Measurements from ENCODE around the gene ZMYND12.

The ZMYND12 gene

GRCh38 chr1:42392255-42392654, 63.6 kb downstream of the ZMYND12 start:
- DNase-seq (ENCODE audit: low read depth in 2 of 2): no peak

- DNase-seq (ENCODE audit: low read depth in 2 of 2): no peak
Measured at GRCh38 chr1:42386051-42386450, 69.8 kb downstream of the ZMYND12 start.

DNA sequence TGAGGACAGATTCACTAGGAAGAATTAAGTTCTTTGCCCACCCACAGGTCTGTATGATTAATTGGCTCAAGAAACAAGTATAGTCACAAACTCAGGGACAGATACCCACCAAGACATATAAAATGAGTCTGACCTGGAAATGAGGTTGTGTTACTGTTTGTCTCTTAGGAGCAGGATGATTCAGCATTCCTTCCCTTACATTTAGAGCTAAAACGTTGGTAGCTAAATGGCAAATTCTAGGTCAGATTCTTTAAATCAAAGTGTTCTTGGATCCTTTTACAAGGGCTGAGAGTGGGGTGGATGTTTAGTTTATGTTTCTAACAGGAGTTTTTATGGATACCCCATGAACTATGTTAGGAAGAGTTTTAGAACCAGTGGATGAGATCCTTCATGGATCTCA, 70.5 kb downstream of the ZMYND12 start:
- no peak for DNase-seq (ENCODE audit: low read depth in 2 of 2)

DNA sequence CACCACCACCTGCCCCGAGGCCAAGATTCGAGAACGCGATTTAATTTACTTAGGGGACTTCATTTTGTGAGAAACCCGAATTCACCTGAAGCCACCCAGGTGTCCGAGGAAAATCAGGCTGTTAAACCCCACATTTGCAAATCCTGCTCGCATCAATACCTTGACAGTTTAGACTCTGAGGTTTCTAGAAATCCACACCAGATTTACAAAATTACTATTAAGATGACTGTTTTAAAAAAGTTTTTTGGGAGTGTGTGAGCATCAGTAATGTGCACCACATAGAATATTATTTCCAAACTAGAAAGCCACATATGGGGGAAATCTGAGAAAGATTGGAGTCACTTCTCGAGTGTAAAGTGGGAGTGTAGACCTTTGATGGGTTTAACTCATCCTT, 74.5 kb downstream of the ZMYND12 start:
- no peak for DNase-seq (ENCODE audit: low read depth in 2 of 2)

GRCh38 chr1:42380586-42381279, 75.1 kb downstream of the ZMYND12 start, which contains the start of gene RIMKLA:
RIMKLA (plus strand) TSS chr1:42380792; CDS start chr1:42380935, 143 bp downstream.
- peak; percentile 24 to 46 for DNase-seq (ENCODE audit: low read depth in 2 of 2)

Measured in stimulated activated CD4-positive, alpha-beta T cell treated with anti-CD3 and anti-CD28 coated beads, Interleukin-15, amount 100 ng/mL, for 48 hours (primary cell).